ENCODE data around the gene SDC3. TPM values are rescaled to one million over a fixed set of nuclear protein-coding genes. Genes with fewer than 3 reads are reported as not detected.
"Not testable (repeated sequence)": the region's sequence is repeated elsewhere in the genome, so short reads cannot be mapped to it uniquely, and the experiment has no call there.

Gene SDC3
- total RNA-seq, 2 donors from 2014 or later = 15.2 to 24.2 TPM

- Histone ChIP-seq H3K9me3 (no peaks in the 10 kb centered on the region), H3K36me3 (no peaks in the 10 kb centered on the region), H3K27ac (no peak overlapping the region), H3K4me1 (no peaks in the 10 kb centered on the region), H3K4me3 (no peak overlapping the region), H3K9ac (ENCODE audit: low read depth in 2 of 2, low read length in 2 of 2) (no peak overlapping the region), H3K27me3 (no peaks in the 10 kb centered on the region)
- DNase-seq = no peak
- TF ChIP-seq CTCF (IDR thresholded peaks at IDR 0.05) = no peak
- intact Hi-C loops (cut with DNase I) = no loop called here
Measured at GRCh38 chr1:30871276-30871871, 37.2 kb downstream of the SDC3 start.

GRCh38 chr1:30870656-30871055, 37.9 kb downstream of the SDC3 start:
- intact Hi-C loops (cut with DNase I) = no loop called here
- no peak for TF ChIP-seq CTCF (IDR thresholded peaks at IDR 0.05)
- H3K9ac ChIP-seq (ENCODE audit: low read depth in 2 of 2, low read length in 2 of 2) = no peak overlapping the region

GRCh38 chr1:30870035-30870434, 38.5 kb downstream of the SDC3 start:
- intact Hi-C loops (cut with DNase I) = no loop called here
- H3K9me3 ChIP-seq = no peaks in the 10 kb centered on the region
- no peaks in the 10 kb centered on the region for H3K36me3 ChIP-seq
- DNase-seq = no peak
- H3K27me3 ChIP-seq = no peaks in the 10 kb centered on the region
- H3K4me1 ChIP-seq = no peaks in the 10 kb centered on the region
- H3K9ac ChIP-seq (ENCODE audit: low read depth in 2 of 2, low read length in 2 of 2) = no peak overlapping the region
- no peak overlapping the region for H3K4me3 ChIP-seq
- no peak for TF ChIP-seq CTCF (IDR thresholded peaks at IDR 0.05)
- H3K27ac ChIP-seq = no peak overlapping the region

More at GRCh38 chr1:30870656-30871055, 37.9 kb downstream of the SDC3 start:
- no peak overlapping the region for H3K27ac ChIP-seq
- DNase-seq = no peak
- no peaks in the 10 kb centered on the region for H3K36me3 ChIP-seq
- no peaks in the 10 kb centered on the region for H3K27me3 ChIP-seq
- no peaks in the 10 kb centered on the region for H3K4me1 ChIP-seq
- H3K4me3 ChIP-seq = no peak overlapping the region
- no peaks in the 10 kb centered on the region for H3K9me3 ChIP-seq

GRCh38 chr1:30868833-30869435, 39.6 kb downstream of the SDC3 start:
- Histone ChIP-seq H3K4me1 (no peaks in the 10 kb centered on the region), H3K4me3 (no peak overlapping the region), H3K27me3 (no peaks in the 10 kb centered on the region), H3K36me3 (no peaks in the 10 kb centered on the region), H3K27ac (no peak overlapping the region), H3K9me3 (no peaks in the 10 kb centered on the region), H3K9ac (ENCODE audit: low read depth in 2 of 2, low read length in 2 of 2) (no peak overlapping the region)
- no peak for TF ChIP-seq CTCF (IDR thresholded peaks at IDR 0.05)
- no peak for DNase-seq
- intact Hi-C loops (cut with DNase I) = no loop called here

- H3K27ac ChIP-seq; H3K9ac ChIP-seq (ENCODE audit: low read depth in 2 of 2, low read length in 2 of 2); H3K4me1 ChIP-seq; DNase-seq; H3K4me3 ChIP-seq; H3K9me3 ChIP-seq; H3K27me3 ChIP-seq; intact Hi-C loops (cut with DNase I); H3K36me3 ChIP-seq: not testable (repeated sequence)
Measured at GRCh38 chr1:30868057-30868456, 40.5 kb downstream of the SDC3 start.

GRCh38 chr1:30867537-30867936, 41.0 kb downstream of the SDC3 start:
- H3K4me1 ChIP-seq = no peaks in the 10 kb centered on the region
- intact Hi-C loops (cut with DNase I) = no loop called here
- H3K9me3 ChIP-seq = no peaks in the 10 kb centered on the region
- no peak for TF ChIP-seq CTCF (IDR thresholded peaks at IDR 0.05)
- no peaks in the 10 kb centered on the region for H3K27me3 ChIP-seq
- H3K36me3 ChIP-seq = no peaks in the 10 kb centered on the region
- no peak overlapping the region for H3K27ac ChIP-seq
- no peak overlapping the region for H3K9ac ChIP-seq (ENCODE audit: low read depth in 2 of 2, low read length in 2 of 2)
- DNase-seq = no peak
- no peak overlapping the region for H3K4me3 ChIP-seq

All from colonic mucosa (tissue), 4 donors.